HepG2 (cell line): ENCODE measurements around the gene NIPAL4. TPM values are rescaled to one million over a fixed set of nuclear protein-coding genes. Genes with fewer than 3 reads are reported as not detected.

Experiments used
- ATAC-seq: fragments of 200-7000 bp; cut with Tn5 transposase; 3 replicates; pipeline ENCODE4 v1.9.1; 2020; ENCODE audit warnings: mild to moderate bottlenecking, moderate library complexity
- BruUV-seq: library from RNA; stranded (reverse); fragments of 400-500 nt; replicated peaks from 2 replicates; lab custom pipeline; 2021; lab: Mats Ljungman, UMichigan
- CTCF ChIA-PET: fragments of 300-600 bp; formaldehyde crosslinking; extraction: SDS; loops from one replicate; lab custom pipeline; 2021; ENCODE audit warnings: low total read pairs, inconsistent platforms, low intra/inter-chr PET ratio; lab: Yijun Ruan, JAX
- POLR2A ChIA-PET: fragments of 350-600 bp; sonication (Branson Sonifier 250); formaldehyde crosslinking; loops from one replicate; lab custom pipeline; 2020; ENCODE audit warnings: antibody characterized with exemption, inconsistent platforms; lab: Yijun Ruan, JAX
- DNase-seq: peaks from one replicate; pipeline ENCODE4 v3.0.0-alpha.2; 2015; ENCODE audit warnings: low spot score
- FAIRE-seq: peaks from 3 replicates; lab custom pipeline; 2011; peaks lifted over from hg19 to GRCh38; lab: Jason Lieb, UNC
- H2AFZ ChIP-seq: one replicate; pipeline ENCODE4 v1.6.1; 2011; ENCODE audit warnings: low read length, inconsistent platforms
- H3K27ac ChIP-seq: fragments of 300-600 bp; 3 replicates; pipeline ENCODE4 v1.8.0; 2011; ENCODE audit warnings: mixed run types, mild to moderate bottlenecking, mixed read lengths, low read length, inconsistent platforms; ENCODE audit not compliant: insufficient read depth; ENCODE audit errors: extremely low read length
- H3K27me3 ChIP-seq, 2 experiments: fragments of 200-600 bp in 1 of 2; 2 replicates in 1 of 2; 3 replicates in 1 of 2; pipeline versions ENCODE4 v1.6.0 to v1.8.0; 2011; ENCODE audit warnings: low read length in 2 of 2, mild to moderate bottlenecking in 2 of 2, moderate library complexity in 2 of 2, inconsistent platforms in 1 of 2; ENCODE audit not compliant: insufficient read depth in 2 of 2, control insufficient read depth in 1 of 2
- H3K36me3 ChIP-seq, 2 experiments: fragments of 200-600 bp in 1 of 2; replicated peaks in 1 of 2; 2 replicates in 1 of 2; 3 replicates in 1 of 2; pipeline versions ENCODE4 v1.5.1 to v1.8.0; 2011; ENCODE audit warnings: low read length in 2 of 2, inconsistent platforms in 1 of 2; ENCODE audit not compliant: insufficient read depth in 2 of 2, control insufficient read depth in 1 of 2
- H3K4me1 ChIP-seq: 2 replicates; pipeline ENCODE4 v1.5.1; 2012; ENCODE audit warnings: low read length, inconsistent platforms; ENCODE audit not compliant: insufficient read depth
- H3K4me2 ChIP-seq: 2 replicates; pipeline ENCODE4 v1.6.0; 2011; ENCODE audit warnings: low read depth, low read length, inconsistent platforms
- H3K4me3 ChIP-seq, 3 experiments: fragments of 200-600 bp in 1 of 3; sonication (generic), shearing (Covaris generic) in 1 of 3; replicated peaks in 1 of 3; 2 replicates each; pipeline ENCODE4 v1.5.1; 2011 to 2016; ENCODE audit warnings: low read length in 3 of 3, inconsistent platforms in 2 of 3, low read depth in 2 of 3, mild to moderate bottlenecking in 2 of 3, control low read depth in 1 of 3, mixed read lengths in 1 of 3; ENCODE audit not compliant: insufficient read depth in 1 of 3
- H3K79me2 ChIP-seq: one replicate; pipeline ENCODE4 v1.6.1; 2011; ENCODE audit warnings: low read length, inconsistent platforms; ENCODE audit not compliant: insufficient read depth
- H3K9ac ChIP-seq: 2 replicates; pipeline ENCODE4 v1.6.0; 2011; ENCODE audit warnings: mild to moderate bottlenecking, low read depth, low read length, inconsistent platforms; ENCODE audit not compliant: insufficient read depth
- H3K9me3 ChIP-seq: 2 replicates; pipeline ENCODE4 v1.5.1; 2012; ENCODE audit warnings: mild to moderate bottlenecking, low read length
- H4K20me1 ChIP-seq: 2 replicates; pipeline ENCODE4 v1.6.0; 2011; ENCODE audit warnings: inconsistent platforms, mild to moderate bottlenecking, low read length, moderate library complexity; ENCODE audit not compliant: insufficient read depth
- BORCS8-MEF2B ChIP-seq: sonication (generic); formaldehyde crosslinking; IDR thresholded peaks from 2 replicates; pipeline ENCODE4 v1.8.0; 2022; ENCODE audit warnings: mild to moderate bottlenecking, missing genetic modification reagents
- ESRRA ChIP-seq: sonication (generic); formaldehyde crosslinking; IDR thresholded peaks from 2 replicates; pipeline ENCODE4 v1.5.1; 2020; ENCODE audit warnings: mild to moderate bottlenecking, low read depth, missing genetic modification reagents
- FOSL1 ChIP-seq: sonication (generic); formaldehyde crosslinking; IDR thresholded peaks from 2 replicates; pipeline ENCODE4 v1.9.0; 2021; ENCODE audit warnings: missing genetic modification reagents, borderline replicate concordance
- KDM1A ChIP-seq: IDR thresholded peaks from 2 replicates; pipeline ENCODE4 v1.6.1; 2016; ENCODE audit warnings: missing compliant biosample characterization
- KDM4B ChIP-seq: sonication (generic); formaldehyde crosslinking; IDR thresholded peaks from 2 replicates; pipeline ENCODE4 v1.4.0; 2020; ENCODE audit warnings: missing genetic modification reagents
- MBNL3 ChIP-seq: fragments of 250-450 bp; sonication (Bioruptor Pico); conservative IDR thresholded peaks from 2 replicates; pipeline ENCODE4 v1.8.0; 2022; ENCODE audit warnings: mild to moderate bottlenecking, inconsistent platforms
- MYC ChIP-seq: sonication (generic); formaldehyde crosslinking; IDR thresholded peaks from 2 replicates; pipeline ENCODE4 v1.9.0; 2021; ENCODE audit warnings: missing genetic modification reagents, borderline replicate concordance
- SRSF4 ChIP-seq: fragments of 200-400 bp; formaldehyde crosslinking; IDR thresholded peaks from one replicate; pipeline ENCODE4 v1.6.1; 2018; ENCODE audit warnings: mild to moderate bottlenecking, low read depth, low read length, moderate library complexity; ENCODE audit not compliant: poor library complexity, severe bottlenecking
- ZNF749 ChIP-seq: sonication (generic); formaldehyde crosslinking; IDR thresholded peaks from 2 replicates; pipeline ENCODE4 v1.8.0; 2022; ENCODE audit warnings: mild to moderate bottlenecking, missing genetic modification reagents, moderate library complexity, borderline replicate concordance
- WGBS: methylation state at CpG from one replicate; pipeline ENCODE4 v1.1.6; 2017; ENCODE audit warnings: low lambda C conversion rate; 5-methylcytosine and 5-hydroxymethylcytosine counted together
- in situ Hi-C: cut with HindIII; loops from 2 replicates; pipeline ENCODE4 v1.10.0; 2017; ENCODE audit warnings: low pct_unique_long_range_greater_than_20kb; ENCODE audit not compliant: extremely low pct_ligation_motif_present
- intact Hi-C: fragments of 100-400 bp; cut with micrococcal nuclease; formaldehyde crosslinking; loops from one replicate; pipeline ENCODE4 v1.10.0; 2022; ENCODE audit not compliant: unreplicated experiment
- polyA plus RNA-seq, 8 experiments: library from polyadenylated mRNA; depleted of rRNA in 3 of 8; stranded (reverse) in 7 of 8; unstranded in 1 of 8; fragments of >200 nt; fragmentation: Illumina TruSeq in 4 of 8; extraction: Trizol in 4 of 8; gene quantifications; 2 replicates each; pipeline versions ENCODE4 v1.2.1 to v1.2.3, GENCODE V29; 2011 to 2016; ENCODE audit warnings: low read depth in 4 of 8, missing spikeins in 1 of 8, mixed read lengths in 1 of 8; ENCODE audit not compliant: insufficient read depth in 1 of 8
- total RNA-seq, 5 experiments: library from RNA; depleted of rRNA; stranded (reverse); fragments of >200 nt; fragmentation: Illumina TruSeq; extraction: Trizol; gene quantifications; 2 replicates each; pipeline ENCODE4 v1.2.3, GENCODE V29; 2016; ENCODE audit warnings: low read depth in 1 of 5
- TF ChIP-seq, protein P1 (sequence below): sonication (generic); formaldehyde crosslinking; IDR thresholded peaks from 2 replicates; pipeline ENCODE4 v1.8.0; 2022; ENCODE audit warnings: missing genetic modification reagents, mild to moderate bottlenecking, moderate library complexity, borderline replicate concordance

The NIPAL4 gene
- total and polyA plus RNA-seq, 2 of the 13 experiments (the other 11 are each of a cell fraction or from before 2014, with no cell fraction given): not detected

DNA sequence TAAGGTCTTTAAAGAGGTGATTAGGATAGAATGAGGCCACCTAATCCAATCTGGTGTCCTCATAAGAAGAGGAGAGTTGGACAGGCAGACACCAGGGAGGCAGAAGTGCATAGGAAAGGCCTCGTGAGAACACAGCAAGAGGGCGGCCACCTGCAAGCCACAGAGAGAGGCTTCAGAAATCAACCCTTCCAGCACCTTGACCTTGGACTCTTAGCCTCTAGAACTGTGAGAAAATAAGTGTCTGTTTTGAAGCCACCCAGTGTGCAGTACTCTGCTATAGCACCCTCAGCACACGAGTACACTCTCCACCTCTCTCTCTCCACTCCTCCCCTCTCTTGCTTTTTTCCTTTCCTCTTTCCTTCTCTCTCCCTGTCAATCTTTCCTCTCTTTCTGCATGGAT is 26.8 kb downstream of the NIPAL4 start (continued):
- TF ChIP-seq, protein P1, sequence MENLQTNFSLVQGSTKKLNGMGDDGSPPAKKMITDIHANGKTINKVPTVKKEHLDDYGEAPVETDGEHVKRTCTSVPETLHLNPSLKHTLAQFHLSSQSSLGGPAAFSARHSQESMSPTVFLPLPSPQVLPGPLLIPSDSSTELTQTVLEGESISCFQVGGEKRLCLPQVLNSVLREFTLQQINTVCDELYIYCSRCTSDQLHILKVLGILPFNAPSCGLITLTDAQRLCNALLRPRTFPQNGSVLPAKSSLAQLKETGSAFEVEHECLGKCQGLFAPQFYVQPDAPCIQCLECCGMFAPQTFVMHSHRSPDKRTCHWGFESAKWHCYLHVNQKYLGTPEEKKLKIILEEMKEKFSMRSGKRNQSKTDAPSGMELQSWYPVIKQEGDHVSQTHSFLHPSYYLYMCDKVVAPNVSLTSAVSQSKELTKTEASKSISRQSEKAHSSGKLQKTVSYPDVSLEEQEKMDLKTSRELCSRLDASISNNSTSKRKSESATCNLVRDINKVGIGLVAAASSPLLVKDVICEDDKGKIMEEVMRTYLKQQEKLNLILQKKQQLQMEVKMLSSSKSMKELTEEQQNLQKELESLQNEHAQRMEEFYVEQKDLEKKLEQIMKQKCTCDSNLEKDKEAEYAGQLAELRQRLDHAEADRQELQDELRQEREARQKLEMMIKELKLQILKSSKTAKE (CRISPR knock-in tag): no peak

GRCh38 chr5:157487358-157487757 is 27.3 kb downstream of the NIPAL4 start:
- no peaks in the 10 kb centered on the region for H4K20me1 ChIP-seq
- no TSS peak for BruUV-seq
- H3K4me2 ChIP-seq: no peak overlapping the region
- H3K79me2 ChIP-seq: no peaks in the 10 kb centered on the region
- peaks cover 33% of the 10 kb centered on the region for H3K4me1 ChIP-seq
- no peak overlapping the region for H3K27ac ChIP-seq
- no peaks in the 10 kb centered on the region for H3K36me3 ChIP-seq
- H3K9ac ChIP-seq: no peak overlapping the region
- H3K9me3 ChIP-seq: no peaks in the 10 kb centered on the region
- H2AFZ ChIP-seq: no peak overlapping the region
- H3K4me3 ChIP-seq: no peak overlapping the region
- 90% methylated on average over 3 of the region's 3 CpGs for WGBS
- no peaks in the 10 kb centered on the region for H3K27me3 ChIP-seq
- no peak for FAIRE-seq
- TF ChIP-seq ZNF749 (CRISPR knock-in tag) (no peak), KDM1A (no peak), KDM4B (no peak), ESRRA (CRISPR knock-in tag) (no peak), MBNL3 (no peak), SRSF4 (no peak), MYC (no peak), FOSL1 (CRISPR knock-in tag) (no peak), BORCS8-MEF2B (CRISPR knock-in tag) (no peak)
- in situ Hi-C loops: no loop called here
- intact Hi-C loops: no loop called here
- ChIA-PET POLR2A (no interaction called here), CTCF (no interaction called here)
- ATAC-seq: no peak
- DNase-seq: no peak
